B cell (primary cell): ENCODE results near the gene SMAP2.

ENCODE experiments used
- CTCF ChIP-seq: fragments of 200-600 bp; IDR thresholded peaks from one replicate; pipeline ENCODE4 v1.8.0; 2022; ENCODE audit warnings: antibody characterized with exemption, mild to moderate bottlenecking
- EZH2 ChIP-seq: IDR thresholded peaks from 2 replicates; pipeline ENCODE4 v1.6.1; 2012; ENCODE audit warnings: borderline replicate concordance, low read depth, mild to moderate bottlenecking, moderate library complexity, low read length; ENCODE audit not compliant: insufficient read depth, poor library complexity, severe bottlenecking

- TF ChIP-seq CTCF (no peak), EZH2 (no peak)
Observed at GRCh38 chr1:40435471-40435870, 61.9 kb downstream of the SMAP2 start.
